WTC11 (cell line): ENCODE results near the gene CNTNAP2.

ENCODE experiments used
- AFF4 ChIP-seq: sonication (generic); formaldehyde crosslinking; IDR thresholded peaks from 2 replicates; pipeline ENCODE4 v1.8.1; 2023; ENCODE audit warnings: mild to moderate bottlenecking, missing genetic modification reagents, borderline replicate concordance
- CBFB ChIP-seq: sonication (generic); formaldehyde crosslinking; IDR thresholded peaks from 2 replicates; pipeline ENCODE4 v1.8.1; 2022; ENCODE audit warnings: mild to moderate bottlenecking, low read depth, missing genetic modification reagents
- E2F4 ChIP-seq: sonication (generic); formaldehyde crosslinking; IDR thresholded peaks from 2 replicates; pipeline ENCODE4 v1.8.1; 2022; ENCODE audit warnings: low read depth, mild to moderate bottlenecking, moderate library complexity, missing genetic modification reagents, borderline replicate concordance
- ETV6 ChIP-seq: sonication (generic); formaldehyde crosslinking; IDR thresholded peaks from 2 replicates; pipeline ENCODE4 v1.8.1; 2022; ENCODE audit warnings: mild to moderate bottlenecking, missing genetic modification reagents
- GABPB1 ChIP-seq: sonication (generic); formaldehyde crosslinking; IDR thresholded peaks from 2 replicates; pipeline ENCODE4 v1.8.1; 2023; ENCODE audit warnings: mild to moderate bottlenecking, missing genetic modification reagents
- NFYB ChIP-seq: sonication (generic); formaldehyde crosslinking; conservative IDR thresholded peaks from 2 replicates; pipeline ENCODE4 v1.8.0; 2022; ENCODE audit warnings: low read depth, missing genetic modification reagents
- SMAD3 ChIP-seq: sonication (generic); formaldehyde crosslinking; IDR thresholded peaks from 2 replicates; pipeline ENCODE4 v1.8.0; 2022; ENCODE audit warnings: missing genetic modification reagents, mild to moderate bottlenecking, borderline replicate concordance
- TP53 ChIP-seq: sonication (generic); formaldehyde crosslinking; IDR thresholded peaks from 2 replicates; pipeline ENCODE4 v1.8.1; 2023; ENCODE audit warnings: mild to moderate bottlenecking, missing genetic modification reagents
- USF2 ChIP-seq: sonication (generic); formaldehyde crosslinking; IDR thresholded peaks from 2 replicates; pipeline ENCODE4 v1.8.1; 2023; ENCODE audit warnings: mild to moderate bottlenecking, missing genetic modification reagents, moderate library complexity
- ZNF263 ChIP-seq: sonication (generic); formaldehyde crosslinking; IDR thresholded peaks from 2 replicates; pipeline ENCODE4 v1.8.1; 2022; ENCODE audit warnings: low read depth, mild to moderate bottlenecking, moderate library complexity, missing genetic modification reagents
- ZNF416 ChIP-seq: fragments of 250-450 bp; sonication (Bioruptor Pico); IDR thresholded peaks from 2 replicates; pipeline ENCODE4 v1.9.0; 2021; ENCODE audit warnings: mild to moderate bottlenecking, inconsistent platforms
- TF ChIP-seq, protein P1 (sequence below): fragments of 200-600 bp; IDR thresholded peaks from 2 replicates; pipeline ENCODE4 v1.8.0; 2022; ENCODE audit warnings: antibody characterized with exemption

DNA sequence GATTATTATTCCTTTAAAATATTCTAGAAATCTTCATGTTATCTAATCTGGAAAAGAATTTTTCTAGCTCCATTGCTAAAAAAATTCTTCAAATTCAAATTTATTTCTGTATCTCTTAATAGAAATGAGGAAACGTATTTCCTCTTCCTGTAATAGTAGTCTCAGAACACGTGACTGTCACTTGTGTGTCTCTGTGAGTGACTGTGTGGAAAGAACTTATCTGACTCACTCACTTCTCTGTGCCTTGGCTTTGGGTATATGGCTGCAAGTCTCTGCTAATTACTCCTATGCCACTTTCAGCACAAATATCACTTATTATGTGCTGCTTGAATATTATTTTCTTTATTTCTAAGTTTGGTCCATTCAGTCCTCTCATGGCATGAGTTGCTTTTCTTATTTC is 132.7 kb downstream of the CNTNAP2 start:
- TF ChIP-seq ETV6 (CRISPR knock-in tag) (no peak), CBFB (CRISPR knock-in tag) (no peak), USF2 (peak; percentile 55), TP53 (no peak), E2F4 (CRISPR knock-in tag) (no peak), AFF4 (CRISPR knock-in tag) (no peak), ZNF263 (CRISPR knock-in tag) (no peak), NFYB (no peak), SMAD3 (no peak), GABPB1 (CRISPR knock-in tag) (no peak), ZNF416 (CRISPR knock-in tag) (no peak)
- TF ChIP-seq, protein P1, sequence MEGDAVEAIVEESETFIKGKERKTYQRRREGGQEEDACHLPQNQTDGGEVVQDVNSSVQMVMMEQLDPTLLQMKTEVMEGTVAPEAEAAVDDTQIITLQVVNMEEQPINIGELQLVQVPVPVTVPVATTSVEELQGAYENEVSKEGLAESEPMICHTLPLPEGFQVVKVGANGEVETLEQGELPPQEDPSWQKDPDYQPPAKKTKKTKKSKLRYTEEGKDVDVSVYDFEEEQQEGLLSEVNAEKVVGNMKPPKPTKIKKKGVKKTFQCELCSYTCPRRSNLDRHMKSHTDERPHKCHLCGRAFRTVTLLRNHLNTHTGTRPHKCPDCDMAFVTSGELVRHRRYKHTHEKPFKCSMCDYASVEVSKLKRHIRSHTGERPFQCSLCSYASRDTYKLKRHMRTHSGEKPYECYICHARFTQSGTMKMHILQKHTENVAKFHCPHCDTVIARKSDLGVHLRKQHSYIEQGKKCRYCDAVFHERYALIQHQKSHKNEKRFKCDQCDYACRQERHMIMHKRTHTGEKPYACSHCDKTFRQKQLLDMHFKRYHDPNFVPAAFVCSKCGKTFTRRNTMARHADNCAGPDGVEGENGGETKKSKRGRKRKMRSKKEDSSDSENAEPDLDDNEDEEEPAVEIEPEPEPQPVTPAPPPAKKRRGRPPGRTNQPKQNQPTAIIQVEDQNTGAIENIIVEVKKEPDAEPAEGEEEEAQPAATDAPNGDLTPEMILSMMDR, result no peak
